Measurements from ENCODE around the gene FAM227A.
"Not testable (repeated sequence)": the region's sequence is repeated elsewhere in the genome, so short reads cannot be mapped to it uniquely, and the experiment has no call there.

FAM227A gene

GRCh38 chr22:38610234-38610633, 46.0 kb downstream of the FAM227A start:
- DNase-seq (ENCODE audit: insufficient read length, low spot score) (no peak), FAIRE-seq (no peak)
- no peak for TF ChIP-seq POLR2A (IDR thresholded peaks at IDR 0.05; ENCODE audit: low read depth, low read length)

- FAIRE-seq (no peak), DNase-seq (ENCODE audit: insufficient read length, low spot score) (no peak)
- TF ChIP-seq POLR2A (IDR thresholded peaks at IDR 0.05; ENCODE audit: low read depth, low read length) = no peak
Measured at GRCh38 chr22:38608992-38609750, 47.0 kb downstream of the FAM227A start.

- DNase-seq (ENCODE audit: insufficient read length, low spot score) = no peak
- no peak for TF ChIP-seq POLR2A (IDR thresholded peaks at IDR 0.05; ENCODE audit: low read depth, low read length)
- FAIRE-seq = no peak
Measured at GRCh38 chr22:38607680-38608079, 48.5 kb downstream of the FAM227A start.

GRCh38 chr22:38602166-38602565, 54.0 kb downstream of the FAM227A start:
- FAIRE-seq = no peak
- TF ChIP-seq POLR2A (IDR thresholded peaks at IDR 0.05; ENCODE audit: low read depth, low read length) = no peak
- no peak for DNase-seq (ENCODE audit: insufficient read length, low spot score)

GRCh38 chr22:38601221-38601764, 54.9 kb downstream of the FAM227A start:
- DNase-seq (ENCODE audit: insufficient read length, low spot score) (no peak), FAIRE-seq (no peak)
- no peak for TF ChIP-seq POLR2A (IDR thresholded peaks at IDR 0.05; ENCODE audit: low read depth, low read length)

- DNase-seq (ENCODE audit: insufficient read length, low spot score) = no peak
- no peak for FAIRE-seq
- no peak for TF ChIP-seq POLR2A (IDR thresholded peaks at IDR 0.05; ENCODE audit: low read depth, low read length)
Measured at GRCh38 chr22:38599466-38599865, 56.7 kb downstream of the FAM227A start.

- FAIRE-seq; DNase-seq (ENCODE audit: insufficient read length, low spot score): not testable (repeated sequence)
Measured at GRCh38 chr22:38582923-38583322, 73.3 kb downstream of the FAM227A start.

- no peak for TF ChIP-seq POLR2A (IDR thresholded peaks at IDR 0.05; ENCODE audit: low read depth, low read length)
- DNase-seq (ENCODE audit: insufficient read length, low spot score) = no peak
- no peak for FAIRE-seq
Measured at GRCh38 chr22:38578505-38578904, 77.7 kb downstream of the FAM227A start.

- no peak for TF ChIP-seq POLR2A (IDR thresholded peaks at IDR 0.05; ENCODE audit: low read depth, low read length)
- FAIRE-seq (no peak), DNase-seq (ENCODE audit: insufficient read length, low spot score) (no peak)
Measured at GRCh38 chr22:38572065-38572464, 84.1 kb downstream of the FAM227A start.

GRCh38 chr22:38570779-38571364, 85.3 kb downstream of the FAM227A start:
- FAIRE-seq (peak; percentile 68), DNase-seq (ENCODE audit: insufficient read length, low spot score) (peak; percentile 12)
- no peak for TF ChIP-seq POLR2A (IDR thresholded peaks at IDR 0.05; ENCODE audit: low read depth, low read length)

- TF ChIP-seq POLR2A (IDR thresholded peaks at IDR 0.05; ENCODE audit: low read depth, low read length) = 0 out of 2 replicates have a peak, but pooled peaks have one; percentile 28
- DNase-seq (ENCODE audit: insufficient read length, low spot score) (peak; percentile 68), FAIRE-seq (no peak)
Measured at GRCh38 chr22:38569972-38570778, 86.0 kb downstream of the FAM227A start, which contains the start of gene DMC1. TSS of gene DMC1 (minus strand) at chr22:38570183. CDS start at chr22:38568256, 1,927 bp downstream.

GRCh38 chr22:38569181-38569971, 86.8 kb downstream of the FAM227A start:
- FAIRE-seq (no peak), DNase-seq (ENCODE audit: insufficient read length, low spot score) (no peak)

GRCh38 chr22:38567531-38568285, 88.5 kb downstream of the FAM227A start:
- no peak for FAIRE-seq
- no peak for TF ChIP-seq POLR2A (IDR thresholded peaks at IDR 0.05; ENCODE audit: low read depth, low read length)

More at GRCh38 chr22:38569181-38569971, 86.8 kb downstream of the FAM227A start:
- no peak for TF ChIP-seq POLR2A (IDR thresholded peaks at IDR 0.05; ENCODE audit: low read depth, low read length)

More at GRCh38 chr22:38567531-38568285, 88.5 kb downstream of the FAM227A start:
- DNase-seq (ENCODE audit: insufficient read length, low spot score) = no peak

Measured in H54 (cell line).